ENCODE measurements around the gene TMOD4.
A peak's percentile ranks its signal among the peaks of the same experiment; 100 is the strongest.

Gene TMOD4

GRCh38 chr1:151199873-151200581 is 24.2 kb upstream of the TMOD4 start:
- DNase-seq (ENCODE audit: low read depth) = peak; percentile 86
- H3K4me3 ChIP-seq (ENCODE audit: low read length) = peak overlapping the region; percentile 100
- no peak for TF ChIP-seq CTCF (IDR thresholded peaks at IDR 0.05; ENCODE audit: insufficient read depth, low read depth, low read length, missing control alignments)

- H3K4me3 ChIP-seq (ENCODE audit: low read length) = peak within 1 kb of the TSS; percentile 100
- peak; percentile 97 for DNase-seq (ENCODE audit: low read depth)
- no peak for TF ChIP-seq CTCF (IDR thresholded peaks at IDR 0.05; ENCODE audit: insufficient read depth, low read depth, low read length, missing control alignments)
Observed at GRCh38 chr1:151198254-151199127, 22.7 kb upstream of the TMOD4 start, which contains the start of gene PIP5K1A. PIP5K1A (plus strand) TSS chr1:151198552; CDS start chr1:151198997, 445 bp downstream.

GRCh38 chr1:151197863-151198253 is 22.1 kb upstream of the TMOD4 start:
- peak overlapping the region; percentile 100 for H3K4me3 ChIP-seq (ENCODE audit: low read length)
- peak; percentile 57 for DNase-seq (ENCODE audit: low read depth)
- TF ChIP-seq CTCF (IDR thresholded peaks at IDR 0.05; ENCODE audit: insufficient read depth, low read depth, low read length, missing control alignments) = no peak

- H3K4me3 ChIP-seq (ENCODE audit: low read length) = peak overlapping the region; percentile 1
- TF ChIP-seq CTCF (IDR thresholded peaks at IDR 0.05; ENCODE audit: insufficient read depth, low read depth, low read length, missing control alignments) = peak; percentile 62
- peak; percentile 88 for DNase-seq (ENCODE audit: low read depth)
Observed at GRCh38 chr1:151196292-151196800, 20.6 kb upstream of the TMOD4 start.

- DNase-seq (ENCODE audit: low read depth) = peak; percentile 99
Observed at GRCh38 chr1:151194894-151195594, 19.3 kb upstream of the TMOD4 start.

GRCh38 chr1:151193856-151194255 is 18.1 kb upstream of the TMOD4 start:
- no peak overlapping the region for H3K4me3 ChIP-seq (ENCODE audit: low read length)

More at GRCh38 chr1:151194894-151195594, 19.3 kb upstream of the TMOD4 start:
- H3K4me3 ChIP-seq (ENCODE audit: low read length) = peak overlapping the region; percentile 49

More at GRCh38 chr1:151193856-151194255, 18.1 kb upstream of the TMOD4 start:
- DNase-seq (ENCODE audit: low read depth) = peak; percentile 36
- TF ChIP-seq CTCF (IDR thresholded peaks at IDR 0.05; ENCODE audit: insufficient read depth, low read depth, low read length, missing control alignments) = no peak

All from epithelial cell of esophagus (primary cell).